GM18951 (cell line): ENCODE measurements around the gene RAP1GAP.

Source experiments
- POLR2A ChIP-seq: IDR thresholded peaks from 4 replicates; pipeline ENCODE4 v1.6.1; 2011; ENCODE audit warnings: mild to moderate bottlenecking; ENCODE audit not compliant: insufficient read length, insufficient read depth; ENCODE audit errors: extremely low read depth
- in situ Hi-C: fragments of 300-500 bp; cut with MboI; formaldehyde crosslinking; loops from one replicate; pipeline ENCODE4 v1.12.0; 2022; ENCODE audit warnings: low sequenced_read_pairs, mixed read lengths, inconsistent platforms; ENCODE audit not compliant: unreplicated experiment

Gene RAP1GAP

GRCh38 chr1:21596174-21596573, 73.0 kb downstream of the RAP1GAP start:
- TF ChIP-seq POLR2A: no peak
- in situ Hi-C loops: no loop called here

DNA sequence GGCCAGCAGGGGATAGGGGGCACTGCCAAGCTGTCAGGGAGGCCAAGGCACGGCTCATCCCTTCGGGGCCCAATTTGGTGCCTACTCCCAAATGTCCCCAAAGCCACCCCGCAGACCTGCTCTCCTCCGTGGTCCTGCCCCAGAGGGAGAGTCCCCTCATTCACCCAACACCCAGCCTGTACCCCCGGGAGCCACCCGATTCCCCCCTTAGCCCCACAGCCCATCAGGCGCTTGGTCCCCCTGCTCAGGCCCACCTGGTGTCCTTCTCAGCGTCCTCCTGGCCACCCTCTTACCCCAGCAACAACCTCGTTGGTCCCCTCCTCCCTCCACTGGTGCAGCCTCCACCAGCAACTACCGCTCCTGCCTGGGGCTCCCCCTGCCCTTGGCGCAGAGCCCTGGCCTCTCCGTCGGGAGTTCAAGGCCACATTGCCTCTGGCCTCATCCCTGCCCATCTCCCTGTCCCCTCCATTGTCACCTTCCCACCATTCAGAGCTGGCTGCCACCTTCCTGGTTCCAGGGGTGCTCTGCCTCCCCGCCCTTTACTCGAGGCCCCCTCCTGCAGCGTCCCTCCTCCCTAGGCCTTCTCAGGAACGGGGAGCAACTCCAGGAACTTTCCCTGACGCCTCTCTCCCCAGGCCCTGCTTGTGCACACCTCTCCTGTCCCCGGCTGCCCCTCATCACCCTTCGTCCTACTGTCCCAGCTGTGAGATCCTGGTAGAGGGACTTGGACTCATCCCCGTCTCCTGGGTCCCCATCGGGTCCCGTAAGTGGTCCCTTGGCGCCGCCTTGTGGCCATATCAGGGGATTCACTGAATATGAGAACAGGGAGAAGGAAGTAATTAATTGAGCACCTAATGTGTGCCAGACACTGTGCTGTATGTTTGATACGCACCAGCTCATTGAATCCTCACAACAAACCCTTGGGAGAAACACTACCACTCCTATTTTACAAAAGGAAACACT, 73.9 kb downstream of the RAP1GAP start:
- no peak for TF ChIP-seq POLR2A

DNA sequence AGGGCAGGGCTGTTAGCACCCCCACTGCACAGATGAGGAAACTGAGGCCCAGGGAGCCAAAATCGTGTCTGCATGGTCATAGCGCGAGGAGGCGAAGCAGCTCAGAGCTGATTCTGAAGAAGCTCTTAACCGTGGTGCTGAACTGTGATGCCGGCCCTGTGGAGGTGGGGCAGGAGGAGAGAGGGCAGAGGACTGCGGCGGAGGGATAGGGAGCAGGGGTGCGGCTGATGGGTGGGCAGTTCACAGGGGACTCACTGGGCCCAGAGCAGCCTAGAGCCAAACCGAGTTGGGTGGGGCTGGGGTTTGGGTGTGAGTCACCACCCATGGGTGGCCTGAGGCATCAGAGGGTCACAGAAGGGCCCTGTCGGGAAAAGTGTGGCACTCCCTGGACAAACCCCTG, 74.7 kb downstream of the RAP1GAP start:
- TF ChIP-seq POLR2A: no peak
- in situ Hi-C loops: no loop called here

More for the DNA sequence above, 73.9 kb downstream of the RAP1GAP start:
- in situ Hi-C loops: no loop called here

DNA sequence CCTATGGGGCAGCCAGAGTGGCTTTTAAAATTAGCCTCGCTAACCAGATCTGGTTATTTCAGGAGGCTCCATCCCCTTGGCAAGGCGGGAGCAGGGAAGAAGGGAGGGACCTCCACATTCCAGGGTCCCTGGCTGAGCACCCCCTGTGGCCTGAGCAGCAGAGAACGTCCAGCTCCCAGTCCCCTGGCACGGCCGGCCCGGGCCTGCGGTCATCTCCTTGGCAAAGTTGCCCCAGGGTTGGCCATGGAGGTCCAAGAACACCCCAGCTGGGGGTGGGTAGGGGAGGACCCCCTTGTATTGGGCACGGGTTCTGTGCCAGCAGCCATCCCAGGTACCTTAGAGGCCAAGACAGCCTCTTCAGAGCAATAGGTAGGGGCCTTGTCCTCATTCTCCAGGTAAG, 75.9 kb downstream of the RAP1GAP start:
- no peak for TF ChIP-seq POLR2A
- in situ Hi-C loops: no loop called here

DNA sequence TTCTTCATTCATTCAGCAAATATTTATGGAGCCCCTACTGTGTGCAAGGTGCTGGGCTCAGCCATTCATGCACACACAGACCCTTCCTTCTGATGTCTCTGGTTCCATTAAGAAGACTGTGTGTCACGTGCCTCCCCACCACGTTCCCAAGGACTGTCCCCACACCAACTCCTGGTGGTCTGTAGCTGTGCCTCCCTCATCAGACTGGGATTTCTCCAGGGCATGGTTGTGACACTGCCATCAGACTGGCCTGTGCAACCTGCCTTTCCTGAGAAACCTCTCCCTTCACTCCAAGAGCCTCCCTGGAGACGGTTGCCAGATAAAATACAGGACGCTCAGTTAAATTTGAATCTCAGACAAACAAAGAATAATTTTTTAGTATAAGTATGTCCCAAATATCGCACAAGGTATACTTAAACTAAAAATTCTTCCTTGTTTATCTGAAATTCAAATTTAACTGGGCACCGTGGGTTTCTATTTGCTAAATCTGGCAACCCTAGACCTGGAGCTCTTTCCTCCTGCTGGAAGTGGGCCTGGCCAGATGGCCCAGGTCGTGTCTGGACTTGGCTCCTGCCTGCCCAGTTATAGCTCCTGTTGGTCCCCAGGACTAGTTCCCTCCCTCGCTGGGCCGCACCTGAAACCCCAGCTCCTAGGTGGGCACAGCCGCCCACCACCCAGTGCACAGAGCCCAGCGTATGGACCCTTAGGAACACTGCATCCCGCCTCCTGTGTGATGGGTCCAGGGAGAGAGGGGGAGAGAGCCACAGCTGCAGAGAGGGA, 76.9 kb downstream of the RAP1GAP start:
- TF ChIP-seq POLR2A: no peak
- in situ Hi-C loops: no loop called here

GRCh38 chr1:21590934-21591333, 78.2 kb downstream of the RAP1GAP start:
- TF ChIP-seq POLR2A: no peak
- in situ Hi-C loops: no loop called here

GRCh38 chr1:21590126-21590880, 78.9 kb downstream of the RAP1GAP start:
- in situ Hi-C loops: no loop called here
- TF ChIP-seq POLR2A: no peak

GRCh38 chr1:21589618-21590017, 79.5 kb downstream of the RAP1GAP start:
- no peak for TF ChIP-seq POLR2A
- in situ Hi-C loops: no loop called here

- no peak for TF ChIP-seq POLR2A
- in situ Hi-C loops: no loop called here
Measured at GRCh38 chr1:21587602-21587953, 81.6 kb downstream of the RAP1GAP start.

GRCh38 chr1:21586846-21587601, 82.1 kb downstream of the RAP1GAP start:
- in situ Hi-C loops: no loop called here
- TF ChIP-seq POLR2A: no peak

- no peak for TF ChIP-seq POLR2A
- in situ Hi-C loops: no loop called here
Measured at GRCh38 chr1:21586222-21586621, 82.9 kb downstream of the RAP1GAP start.

GRCh38 chr1:21585037-21585436, 84.1 kb downstream of the RAP1GAP start:
- TF ChIP-seq POLR2A: no peak
- in situ Hi-C loops: no loop called here
